Left kidney (tissue), 2 donors: ENCODE measurements around the gene CAMK1. TPM values are rescaled to one million over a fixed set of nuclear protein-coding genes. Genes with fewer than 3 reads are reported as not detected.
A peak's percentile ranks its signal among the peaks of the same experiment; 100 is the strongest.

Experiments
- DNase-seq: peaks from one replicate; pipeline ENCODE4 v3.0.0-alpha.2; 2013
- polyA plus RNA-seq: library from polyadenylated mRNA; unstranded; fragments of 120-200 nt; gene quantifications from one replicate; pipeline ENCODE4 v1.2.1, GENCODE V29; 2013; ENCODE audit not compliant: insufficient read length

Gene CAMK1
- polyA plus RNA-seq, 1 donor, result 14.6 TPM

DNA sequence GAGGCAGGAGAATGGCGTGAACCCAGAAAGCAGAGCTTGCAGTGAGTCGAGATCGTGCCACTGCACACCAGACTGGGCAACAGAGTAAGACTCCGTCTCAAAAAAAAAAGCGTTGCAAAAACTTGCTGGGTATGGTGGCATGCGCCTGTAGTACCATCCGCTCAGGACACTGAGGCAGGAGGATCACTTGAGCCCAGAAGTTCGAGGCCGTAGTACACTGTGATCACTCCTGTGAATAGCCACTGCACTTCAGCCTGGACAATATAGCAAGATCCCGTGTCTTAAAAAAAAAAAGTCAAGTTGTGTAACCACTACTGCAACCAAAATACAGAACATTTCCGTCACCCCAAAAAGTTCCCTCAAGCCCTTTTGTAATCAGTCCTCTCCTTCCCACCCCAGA lies 24.7 kb upstream of the CAMK1 start:
- DNase-seq, result no peak

GRCh38 chr3:9793161-9793781 lies 23.5 kb upstream of the CAMK1 start:
- no peak for DNase-seq

DNA sequence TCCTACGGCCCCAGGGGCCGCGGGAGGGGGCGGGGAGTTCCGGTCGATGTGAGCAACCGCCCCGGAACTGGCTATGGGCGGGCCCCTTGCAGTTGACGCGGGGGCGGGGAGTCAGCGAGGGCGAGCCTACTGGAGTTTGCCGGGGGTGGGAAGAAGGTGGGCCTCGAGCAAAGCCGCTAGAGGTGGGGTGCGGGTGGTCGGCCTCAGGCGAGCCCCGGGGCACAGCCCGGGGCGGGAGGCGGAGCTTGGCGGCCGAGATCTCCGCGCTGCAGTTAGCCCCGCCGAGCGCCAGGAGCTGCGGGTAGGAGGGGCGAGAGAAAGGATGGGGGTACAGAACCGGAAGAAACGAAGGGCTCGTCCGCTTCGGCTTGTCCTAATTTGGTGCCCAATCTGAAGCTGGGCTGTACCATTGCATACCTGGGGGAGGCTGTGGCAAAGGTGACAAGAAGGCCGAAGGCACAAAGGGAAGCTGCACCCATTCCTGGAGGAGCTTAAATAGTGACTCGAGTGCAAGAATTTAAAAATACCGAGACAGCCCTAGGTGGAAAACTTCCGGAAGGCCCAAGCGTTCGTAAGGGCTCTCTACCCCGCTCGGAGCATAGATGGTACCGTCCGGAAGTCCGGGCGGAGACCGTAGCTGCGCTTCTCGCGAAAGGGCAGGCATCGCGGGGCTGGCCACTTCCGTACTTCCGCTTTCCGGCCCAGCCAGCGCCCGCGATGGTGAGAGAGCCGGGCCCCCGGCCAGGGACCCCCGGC lies 22.8 kb upstream of the CAMK1 start, which contains the start of the genes ARPC4 and TADA3:
Gene ARPC4, plus strand, starts transcription at position 678 of the 756 bp plus-strand sequence. Its CDS starts 40 bp downstream, at position 718.
Gene TADA3, minus strand, starts transcription at position 69 of the 756 bp plus-strand sequence. CDS start 1,007 bp downstream, outside the sequence.
- peak; percentile 93 for DNase-seq

- DNase-seq, result no peak
These were observed 22.1 kb upstream of the CAMK1 start for GRCh38 chr3:9791790-9792404.

- DNase-seq, result no peak
These were observed 21.4 kb upstream of the CAMK1 start for GRCh38 chr3:9791127-9791526.

GRCh38 chr3:9787714-9788113 lies 18.0 kb upstream of the CAMK1 start:
- no peak for DNase-seq

GRCh38 chr3:9786825-9787669 lies 17.3 kb upstream of the CAMK1 start:
- no peak for DNase-seq

GRCh38 chr3:9786209-9786739 lies 16.5 kb upstream of the CAMK1 start:
- no peak for DNase-seq

DNA sequence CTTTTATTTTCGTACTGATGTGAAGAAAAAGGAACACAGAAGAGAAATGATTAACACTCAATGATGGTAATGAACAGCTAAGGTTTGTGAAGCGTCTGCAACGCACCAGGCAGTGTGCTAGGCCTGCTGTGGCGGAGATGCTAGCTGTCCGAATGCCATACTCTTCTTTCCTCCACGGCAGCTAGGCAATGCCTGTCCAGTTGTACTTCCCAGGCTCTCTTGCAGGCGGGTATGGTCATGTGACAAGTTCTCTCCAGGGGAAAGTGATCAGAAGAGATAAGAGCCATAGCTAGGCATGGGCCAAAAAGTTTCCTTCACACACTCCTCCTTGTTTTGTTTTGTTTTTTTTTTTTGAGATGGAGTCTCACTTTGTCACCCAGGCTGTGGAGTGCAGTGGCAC lies 15.9 kb upstream of the CAMK1 start:
- no peak for DNase-seq

GRCh38 chr3:9784965-9785364 lies 15.2 kb upstream of the CAMK1 start:
- no peak for DNase-seq

DNA sequence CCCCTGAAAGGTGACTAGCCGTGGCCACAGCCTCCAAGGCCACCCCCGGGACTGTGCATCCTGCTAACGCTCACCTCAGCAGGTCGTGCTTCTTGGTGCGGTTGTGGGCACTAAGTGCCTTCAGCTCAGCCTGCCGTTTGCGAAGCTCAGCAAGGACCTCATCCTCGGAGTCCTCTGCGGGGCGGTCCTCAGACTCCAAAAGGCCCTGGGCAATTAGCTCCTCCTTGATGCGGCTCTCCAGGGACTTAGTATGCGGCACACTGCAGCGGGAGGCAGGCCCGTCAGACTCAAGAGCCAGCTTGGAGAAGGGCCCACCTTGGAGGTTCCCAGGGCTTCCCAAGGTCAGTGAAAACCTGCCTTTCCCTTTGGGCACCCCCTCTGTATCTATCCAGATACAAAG lies 14.2 kb upstream of the CAMK1 start:
- no peak for DNase-seq

DNA sequence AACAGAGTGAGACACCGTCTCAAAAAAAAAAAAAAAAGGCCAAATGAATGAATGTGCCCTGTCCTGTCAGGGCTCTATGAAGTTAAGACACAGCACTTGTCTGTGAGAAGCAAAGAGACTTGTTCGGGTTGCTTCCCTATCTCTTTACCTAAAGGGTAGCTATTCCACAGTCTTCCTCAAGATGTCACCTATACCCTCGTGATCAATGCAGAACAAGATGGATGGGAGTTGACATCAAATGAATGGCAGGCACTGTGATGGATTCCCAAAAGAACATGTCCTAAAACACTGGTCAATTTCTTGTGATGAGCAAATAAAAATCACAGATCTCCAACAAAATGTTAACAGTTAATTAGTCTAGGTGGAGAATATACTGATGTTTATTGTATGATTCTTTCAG lies 13.0 kb upstream of the CAMK1 start:
- no peak for DNase-seq

- no peak for DNase-seq
These were observed 12.3 kb upstream of the CAMK1 start for GRCh38 chr3:9781978-9782603.

- DNase-seq, result no peak
These were observed 11.8 kb upstream of the CAMK1 start for GRCh38 chr3:9781551-9781950.

- no peak for DNase-seq
These were observed 11.2 kb upstream of the CAMK1 start for GRCh38 chr3:9780910-9781309.

DNA sequence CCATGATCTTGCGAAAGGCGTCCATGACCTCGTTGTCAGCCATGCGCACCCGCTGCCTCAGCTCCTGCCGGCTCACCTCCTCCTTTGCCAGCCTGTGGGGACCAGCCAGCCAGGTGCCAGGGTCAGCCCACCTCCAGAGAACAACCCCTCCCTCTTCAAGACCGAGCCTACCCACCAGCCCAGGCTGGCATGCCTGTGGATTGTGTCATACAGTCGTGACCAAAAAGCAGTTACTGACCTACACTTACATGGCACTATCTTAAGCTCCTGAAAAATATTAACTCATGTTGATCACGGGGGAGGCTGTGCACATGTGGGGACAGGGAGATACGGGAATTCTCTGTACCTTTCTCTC lies 10.7 kb upstream of the CAMK1 start:
- no peak for DNase-seq

- DNase-seq, result no peak
These were observed 10.1 kb upstream of the CAMK1 start for GRCh38 chr3:9779721-9780457.

GRCh38 chr3:9779075-9779593 lies 9.4 kb upstream of the CAMK1 start:
- DNase-seq, result no peak

GRCh38 chr3:9778143-9779074 lies 8.7 kb upstream of the CAMK1 start:
- DNase-seq, result no peak

GRCh38 chr3:9777694-9778021 lies 7.9 kb upstream of the CAMK1 start:
- DNase-seq, result no peak
